Nephron (organoid): ENCODE data around the gene ULK4.

ENCODE experiments used
- H3K27ac Mint-ChIP-seq, 3 experiments: 2 replicates each; pipeline ENCODE4 v1.8.0; 2020; ENCODE audit warnings: mixed read lengths in 3 of 3, mild to moderate bottlenecking in 2 of 3, moderate library complexity in 1 of 3
- H3K27me3 Mint-ChIP-seq: 2 replicates; pipeline ENCODE4 v1.8.0; 2021; ENCODE audit warnings: low read depth, mild to moderate bottlenecking, moderate library complexity, mixed read lengths
- H3K36me3 Mint-ChIP-seq: 2 replicates; pipeline ENCODE4 v1.8.0; 2020; ENCODE audit warnings: low read depth, mixed read lengths
- H3K4me1 Mint-ChIP-seq: 2 replicates; pipeline ENCODE4 v1.8.0; 2020; ENCODE audit warnings: mixed read lengths
- H3K4me3 Mint-ChIP-seq, 3 experiments: 2 replicates each; pipeline ENCODE4 v1.8.0; 2020; ENCODE audit warnings: mild to moderate bottlenecking in 3 of 3, mixed read lengths in 3 of 3, moderate library complexity in 2 of 3
- H3K9me3 Mint-ChIP-seq: 2 replicates; pipeline ENCODE4 v1.8.0; 2020; ENCODE audit warnings: mixed read lengths
- TF ChIP-seq, protein P1 (sequence below), 3 experiments: fragments of 200-600 bp; sonication (generic); IDR thresholded peaks; one replicate each; pipeline ENCODE4 v1.5.0; 2021; ENCODE audit warnings: antibody characterized with exemption in 3 of 3; ENCODE audit not compliant: unreplicated experiment in 3 of 3

Gene ULK4

DNA sequence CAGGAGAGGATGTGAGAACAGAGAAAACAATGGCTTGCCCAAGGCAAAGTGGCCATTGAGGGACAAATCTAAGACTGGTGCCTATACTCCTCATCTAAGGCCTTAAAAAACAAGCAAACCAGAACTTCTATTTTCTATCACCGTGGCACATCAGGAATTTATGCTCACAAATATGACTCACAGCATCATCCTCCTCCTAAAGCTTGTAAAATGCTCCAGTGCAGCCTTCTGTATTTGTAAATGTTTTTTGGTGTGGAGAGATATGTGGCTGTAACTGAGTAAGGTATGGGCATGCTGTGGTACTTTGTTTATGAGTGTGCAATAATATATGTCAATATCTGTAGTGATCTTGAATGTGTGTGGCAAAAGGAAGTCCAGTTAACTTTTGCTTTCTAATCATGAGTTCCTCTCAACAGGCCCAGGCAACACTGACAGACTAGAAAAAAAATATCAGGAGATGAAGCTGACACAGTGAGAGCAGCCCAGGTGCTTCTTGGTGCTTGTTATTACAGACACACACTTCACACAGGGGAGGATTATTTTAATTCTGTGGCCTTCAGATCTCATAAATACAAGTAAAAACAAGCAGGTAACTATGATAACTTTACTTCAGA is 702.3 kb downstream of the ULK4 start:
- H3K4me3 Mint-ChIP-seq, result no peak overlapping the region
- no peaks in the 10 kb centered on the region for H3K27me3 Mint-ChIP-seq
- no peaks in the 10 kb centered on the region for H3K9me3 Mint-ChIP-seq

DNA sequence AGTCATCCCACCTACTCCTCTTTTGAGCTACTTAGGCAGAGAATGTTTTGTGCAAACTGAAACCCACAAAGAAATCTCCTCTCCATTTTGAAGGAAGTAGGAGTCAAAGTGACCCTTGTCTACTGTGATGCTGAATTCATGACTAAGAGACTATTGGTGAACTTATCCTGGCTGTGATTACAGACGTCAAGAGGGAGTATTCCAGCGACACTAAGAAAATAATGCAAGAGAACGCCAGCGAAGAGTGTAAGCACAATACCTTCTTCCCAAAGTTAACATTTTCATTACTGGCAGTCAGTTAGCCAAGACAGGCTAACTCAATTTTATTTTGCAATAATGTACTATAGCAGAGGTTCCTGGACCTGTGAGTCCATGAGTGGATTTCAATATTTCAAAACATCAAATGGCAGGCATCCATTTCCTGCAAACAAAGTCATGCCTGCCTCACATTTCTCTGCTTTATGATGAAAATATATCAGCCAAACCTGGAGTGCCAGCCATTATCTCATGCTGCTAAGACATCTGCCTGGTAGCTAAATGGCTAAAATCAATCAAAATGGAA is 703.6 kb downstream of the ULK4 start:
- peaks cover 5% of the 10 kb centered on the region for H3K9me3 Mint-ChIP-seq
- H3K36me3 Mint-ChIP-seq, result no peaks in the 10 kb centered on the region
- H3K27ac Mint-ChIP-seq, result no peak overlapping the region
- no peak overlapping the region for H3K4me3 Mint-ChIP-seq
- H3K27me3 Mint-ChIP-seq, result no peaks in the 10 kb centered on the region
- H3K4me1 Mint-ChIP-seq, result no peaks in the 10 kb centered on the region
- TF ChIP-seq, protein P1, sequence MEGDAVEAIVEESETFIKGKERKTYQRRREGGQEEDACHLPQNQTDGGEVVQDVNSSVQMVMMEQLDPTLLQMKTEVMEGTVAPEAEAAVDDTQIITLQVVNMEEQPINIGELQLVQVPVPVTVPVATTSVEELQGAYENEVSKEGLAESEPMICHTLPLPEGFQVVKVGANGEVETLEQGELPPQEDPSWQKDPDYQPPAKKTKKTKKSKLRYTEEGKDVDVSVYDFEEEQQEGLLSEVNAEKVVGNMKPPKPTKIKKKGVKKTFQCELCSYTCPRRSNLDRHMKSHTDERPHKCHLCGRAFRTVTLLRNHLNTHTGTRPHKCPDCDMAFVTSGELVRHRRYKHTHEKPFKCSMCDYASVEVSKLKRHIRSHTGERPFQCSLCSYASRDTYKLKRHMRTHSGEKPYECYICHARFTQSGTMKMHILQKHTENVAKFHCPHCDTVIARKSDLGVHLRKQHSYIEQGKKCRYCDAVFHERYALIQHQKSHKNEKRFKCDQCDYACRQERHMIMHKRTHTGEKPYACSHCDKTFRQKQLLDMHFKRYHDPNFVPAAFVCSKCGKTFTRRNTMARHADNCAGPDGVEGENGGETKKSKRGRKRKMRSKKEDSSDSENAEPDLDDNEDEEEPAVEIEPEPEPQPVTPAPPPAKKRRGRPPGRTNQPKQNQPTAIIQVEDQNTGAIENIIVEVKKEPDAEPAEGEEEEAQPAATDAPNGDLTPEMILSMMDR (IDR thresholded peaks at IDR 0.05; ENCODE audit: unreplicated experiment in 3 of 3), result no peak

More for the DNA sequence above, 702.3 kb downstream of the ULK4 start:
- H3K36me3 Mint-ChIP-seq, result no peaks in the 10 kb centered on the region
- TF ChIP-seq, protein P1 (IDR thresholded peaks at IDR 0.05; ENCODE audit: unreplicated experiment in 3 of 3), result no peak
- H3K27ac Mint-ChIP-seq, result no peak overlapping the region
- H3K4me1 Mint-ChIP-seq, result no peaks in the 10 kb centered on the region

DNA sequence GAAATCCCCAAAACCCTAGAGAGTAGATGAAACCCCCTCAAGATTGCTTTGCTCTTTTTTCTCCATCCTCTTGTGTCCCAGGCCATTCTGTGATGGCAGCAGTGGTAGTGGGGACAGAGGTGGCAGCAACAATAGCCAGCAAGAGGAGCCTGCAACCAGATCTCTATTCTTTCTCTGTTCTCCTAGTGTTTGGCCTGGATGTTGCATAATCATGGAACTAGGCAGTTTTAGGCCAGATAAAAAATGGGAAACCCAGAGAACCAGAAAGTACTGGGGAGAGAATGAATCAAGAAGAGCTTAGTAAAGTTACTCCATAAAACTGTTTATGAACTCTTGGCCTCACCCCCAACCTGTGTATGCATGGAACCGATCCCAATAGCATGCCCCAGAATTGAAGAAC is 710.3 kb downstream of the ULK4 start:
- Mint-ChIP-seq H3K4me1 (peaks cover 14% of the 10 kb centered on the region), H3K36me3 (no peaks in the 10 kb centered on the region), H3K27me3 (peaks cover 4% of the 10 kb centered on the region), H3K9me3 (peaks cover 15% of the 10 kb centered on the region), H3K4me3 (no peak overlapping the region), H3K27ac (no peak overlapping the region)
- TF ChIP-seq, protein P1 (IDR thresholded peaks at IDR 0.05; ENCODE audit: unreplicated experiment in 3 of 3), result no peak

DNA sequence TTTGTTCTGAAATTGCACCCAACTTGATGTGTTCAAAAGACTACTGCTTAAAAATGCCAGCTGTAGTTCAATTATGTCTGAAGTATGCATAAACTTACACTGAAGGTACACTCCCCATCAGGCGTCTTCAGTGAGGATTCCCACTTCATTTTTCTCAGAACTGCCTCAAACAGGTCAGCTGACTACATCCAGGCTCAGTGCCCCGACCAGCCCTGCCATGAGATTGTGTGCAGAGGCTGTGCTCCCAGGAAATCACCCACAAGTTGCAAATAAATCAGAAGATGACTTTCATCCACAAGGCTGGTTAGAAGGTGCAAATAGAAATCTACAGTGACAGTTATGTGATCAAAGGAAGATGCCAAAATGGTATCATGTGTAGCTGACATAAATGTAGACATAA is 711.1 kb downstream of the ULK4 start:
- peaks cover 15% of the 10 kb centered on the region for H3K9me3 Mint-ChIP-seq
- H3K4me3 Mint-ChIP-seq, result no peak overlapping the region
- H3K36me3 Mint-ChIP-seq, result no peaks in the 10 kb centered on the region
- TF ChIP-seq, protein P1 (IDR thresholded peaks at IDR 0.05; ENCODE audit: unreplicated experiment in 3 of 3), result no peak
- peaks cover 4% of the 10 kb centered on the region for H3K27me3 Mint-ChIP-seq
- no peak overlapping the region for H3K27ac Mint-ChIP-seq
- peaks cover 20% of the 10 kb centered on the region for H3K4me1 Mint-ChIP-seq

DNA sequence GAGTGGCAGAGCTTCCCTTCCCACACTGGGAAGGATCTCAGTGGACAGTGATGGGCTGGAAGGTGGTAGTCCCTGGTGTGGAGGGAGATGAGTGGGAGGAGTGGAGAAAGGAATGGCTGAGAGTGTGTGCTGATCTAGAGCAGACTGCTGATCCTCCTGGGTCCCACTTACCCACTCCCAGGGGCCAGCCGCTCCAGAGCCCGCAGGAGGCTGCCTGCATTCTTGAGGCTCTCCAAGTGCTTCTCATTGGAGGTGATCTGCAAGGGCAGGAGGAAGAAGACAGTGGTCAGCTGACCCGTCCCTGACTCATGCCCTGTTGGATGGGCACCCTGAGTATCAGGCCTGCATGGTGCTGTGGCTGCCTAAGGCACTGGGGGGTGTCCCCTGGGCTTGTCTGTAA is 712.6 kb downstream of the ULK4 start:
- Mint-ChIP-seq H3K9me3 (peaks cover 15% of the 10 kb centered on the region), H3K27me3 (peaks cover 4% of the 10 kb centered on the region), H3K27ac (no peak overlapping the region), H3K36me3 (peaks cover 8% of the 10 kb centered on the region), H3K4me3 (no peak overlapping the region), H3K4me1 (peaks cover 20% of the 10 kb centered on the region)
- TF ChIP-seq, protein P1 (IDR thresholded peaks at IDR 0.05; ENCODE audit: unreplicated experiment in 3 of 3), result no peak

DNA sequence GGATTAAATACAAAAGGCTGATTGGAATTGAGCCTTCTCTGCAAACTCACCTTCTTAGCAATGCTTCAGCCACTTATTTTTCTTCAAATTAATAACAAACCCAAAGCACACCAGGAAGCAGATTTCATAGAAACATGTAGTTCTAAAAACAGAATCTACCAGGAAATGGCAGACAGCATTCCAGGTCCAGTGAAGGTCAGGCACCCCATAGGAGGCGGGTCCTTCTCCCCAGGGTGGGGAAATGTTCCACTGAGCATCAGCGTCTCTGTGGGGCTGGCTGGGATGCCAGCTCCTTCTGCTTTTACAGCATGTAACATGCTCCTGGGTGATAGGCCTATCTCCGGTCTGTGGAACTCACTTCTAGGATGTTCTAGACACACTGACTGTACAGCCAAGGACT is 713.4 kb downstream of the ULK4 start:
- Mint-ChIP-seq H3K27ac (no peak overlapping the region), H3K9me3 (peaks cover 10% of the 10 kb centered on the region), H3K36me3 (peaks cover 13% of the 10 kb centered on the region), H3K4me3 (no peak overlapping the region), H3K27me3 (peaks cover 4% of the 10 kb centered on the region), H3K4me1 (peaks cover 20% of the 10 kb centered on the region)
- TF ChIP-seq, protein P1 (IDR thresholded peaks at IDR 0.05; ENCODE audit: unreplicated experiment in 3 of 3), result no peak
